Activated effector memory CD4-positive, alpha-beta T cell treated with Interleukin-2 at 50 U/mL for 16 hours (primary cell): Measurements from ENCODE around the gene KRT13.
"Not testable (repeated sequence)": the region's sequence is repeated elsewhere in the genome, so short reads cannot be mapped to it uniquely, and the experiment has no call there.

ENCODE experiments used
- DNase-seq: peaks from one replicate; pipeline ENCODE4 v3.0.0-alpha.2; 2020

KRT13 gene

GRCh38 chr17:41505007-41505808 is at the start of gene KRT13:
TSS of gene KRT13 (minus strand) at chr17:41505612. CDS start at chr17:41505550, 62 bp downstream.
- no peak for DNase-seq

DNA sequence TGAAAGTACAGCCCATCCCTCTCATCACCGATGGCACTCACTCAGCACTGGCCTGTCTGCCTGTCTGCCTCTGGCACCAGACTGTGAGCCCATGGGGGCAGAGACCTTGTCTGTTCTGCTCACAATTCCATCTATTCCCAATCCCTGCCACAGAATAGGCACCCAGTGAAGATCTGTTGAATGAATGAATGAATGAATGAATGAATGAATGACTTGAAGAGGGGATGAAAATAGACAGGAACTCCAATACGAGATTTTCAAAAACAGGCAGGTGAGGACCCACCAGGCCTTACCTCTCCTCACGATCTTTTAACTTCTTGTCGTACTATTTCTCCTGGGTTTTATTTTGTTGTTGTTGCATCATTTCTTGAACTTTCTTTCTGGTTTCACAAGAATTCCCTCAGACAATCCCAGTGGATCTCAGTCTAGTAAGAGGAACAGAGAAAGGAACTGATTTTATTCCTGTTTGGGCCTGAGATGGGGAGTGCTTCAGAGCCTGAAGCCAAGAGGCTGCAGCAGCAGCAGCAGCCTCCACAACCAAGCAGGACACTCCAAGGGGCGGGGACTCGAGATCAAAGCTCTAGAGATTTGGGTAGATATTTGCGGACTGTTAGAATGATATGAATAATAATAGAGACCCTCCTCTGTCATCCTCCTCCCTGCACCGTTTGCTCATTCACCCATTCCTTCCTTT is 48.7 kb upstream of the KRT13 start:
- DNase-seq = no peak

GRCh38 chr17:41553176-41553575 is 47.8 kb upstream of the KRT13 start:
- DNase-seq = no peak

DNA sequence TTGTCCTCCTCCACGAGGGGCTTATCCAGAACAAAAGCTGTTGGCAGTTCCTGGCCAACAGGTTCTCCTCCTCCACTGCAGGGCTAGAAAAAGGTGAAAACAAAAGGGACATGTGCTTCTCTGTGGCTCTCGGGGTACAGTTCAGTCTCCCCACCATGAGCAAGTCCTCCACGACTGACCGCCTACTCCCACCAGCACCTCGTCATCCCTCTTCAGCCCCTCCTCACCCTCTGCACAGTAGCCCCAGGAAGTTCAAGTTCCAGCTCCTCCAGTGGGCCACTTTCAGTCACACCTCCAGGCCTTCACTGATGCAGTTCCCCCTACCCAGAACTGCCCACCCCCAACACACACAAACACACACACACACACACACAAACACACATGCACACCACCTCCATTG is 47.0 kb upstream of the KRT13 start:
- DNase-seq = no peak

DNA sequence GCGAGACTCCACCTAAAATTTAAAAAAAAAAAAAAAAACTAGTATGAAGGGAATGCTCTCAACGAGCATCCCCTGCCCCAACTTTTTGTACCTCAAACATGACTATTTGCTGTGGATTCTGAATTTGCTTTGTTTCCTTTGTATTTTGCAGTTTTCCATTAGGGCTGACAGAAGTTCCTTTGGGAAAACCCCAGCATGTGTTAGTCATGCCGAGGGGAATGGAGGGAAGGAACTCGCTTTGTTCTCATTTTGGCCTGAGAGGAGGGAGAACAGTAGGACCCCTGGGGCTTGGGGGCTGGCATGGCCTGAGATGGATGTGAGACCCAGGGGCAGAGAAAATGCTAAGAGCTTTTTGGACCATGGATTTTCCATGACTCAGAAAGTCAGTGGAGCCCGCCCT is 46.0 kb upstream of the KRT13 start:
- no peak for DNase-seq

- DNase-seq = no peak
Observed at GRCh38 chr17:41549596-41550039, 44.2 kb upstream of the KRT13 start.

- peak; percentile 77 for DNase-seq
Observed at GRCh38 chr17:41548844-41549595, 43.6 kb upstream of the KRT13 start.

DNA sequence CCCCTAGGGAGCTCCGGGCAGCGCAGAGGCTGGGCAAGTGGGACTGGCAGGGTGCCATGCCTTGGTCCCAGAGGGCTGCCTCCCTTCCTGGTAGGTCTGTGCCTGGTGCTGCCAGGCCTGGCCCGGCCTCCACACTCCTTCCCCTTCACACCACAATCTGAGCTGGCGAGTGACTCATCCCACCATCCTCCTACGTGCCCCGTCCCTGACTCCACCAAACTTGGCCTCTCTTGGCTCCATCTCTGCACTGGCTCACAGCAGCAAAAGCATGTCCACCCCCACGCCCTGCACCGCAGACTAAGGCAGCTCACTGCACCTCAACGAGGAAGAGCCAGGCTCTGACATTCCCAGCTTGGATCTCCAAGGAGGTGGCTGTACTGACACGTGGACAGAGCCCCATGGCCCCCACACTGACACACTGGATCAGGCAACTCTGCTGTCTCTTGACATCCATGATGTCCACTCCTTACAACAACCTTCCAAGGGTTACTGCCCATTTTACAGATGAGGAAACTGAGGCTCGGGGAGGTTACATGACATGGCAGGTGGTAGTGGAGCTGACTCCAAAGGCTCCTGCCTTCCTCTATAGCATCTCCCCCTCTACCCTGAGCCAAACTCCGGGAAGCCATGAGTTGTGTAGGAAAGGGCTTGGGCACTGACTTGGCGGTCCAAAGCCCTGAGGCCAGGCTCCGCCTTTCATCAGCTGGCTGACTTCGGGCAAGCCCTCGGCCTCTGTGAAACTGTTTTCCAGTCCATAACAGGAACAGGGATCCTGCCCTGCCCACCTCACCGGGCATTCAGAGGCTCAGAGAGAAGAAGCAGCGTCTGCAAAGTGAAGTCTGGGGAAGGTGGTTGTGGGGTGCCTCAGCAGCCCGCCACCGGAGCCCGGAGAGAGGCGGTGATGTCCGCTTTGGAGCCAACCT is 42.8 kb upstream of the KRT13 start:
- DNase-seq = peak; percentile 6

DNA sequence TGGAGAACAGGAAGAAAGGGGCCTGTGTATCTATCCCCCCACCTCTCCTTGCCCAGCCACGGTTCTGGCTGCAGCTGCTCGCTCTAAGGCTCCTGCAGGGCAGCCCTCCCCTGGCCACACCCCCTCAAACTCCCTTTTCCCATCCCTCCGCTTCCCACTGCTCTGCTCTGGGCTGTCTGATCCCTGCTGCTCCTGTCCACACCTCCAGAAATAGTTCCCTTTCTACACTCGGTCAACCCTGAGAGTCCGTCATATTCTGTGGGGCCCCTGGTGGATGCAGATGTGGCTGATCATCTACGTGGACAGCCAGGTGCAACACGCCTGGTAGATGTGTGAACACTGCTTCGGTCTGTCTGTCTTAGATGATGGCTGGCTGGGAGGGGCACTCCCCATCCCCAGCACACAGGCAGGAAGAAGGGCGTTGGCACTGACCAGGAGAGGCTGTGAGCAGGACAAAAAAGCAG is 42.0 kb upstream of the KRT13 start:
- no peak for DNase-seq

DNA sequence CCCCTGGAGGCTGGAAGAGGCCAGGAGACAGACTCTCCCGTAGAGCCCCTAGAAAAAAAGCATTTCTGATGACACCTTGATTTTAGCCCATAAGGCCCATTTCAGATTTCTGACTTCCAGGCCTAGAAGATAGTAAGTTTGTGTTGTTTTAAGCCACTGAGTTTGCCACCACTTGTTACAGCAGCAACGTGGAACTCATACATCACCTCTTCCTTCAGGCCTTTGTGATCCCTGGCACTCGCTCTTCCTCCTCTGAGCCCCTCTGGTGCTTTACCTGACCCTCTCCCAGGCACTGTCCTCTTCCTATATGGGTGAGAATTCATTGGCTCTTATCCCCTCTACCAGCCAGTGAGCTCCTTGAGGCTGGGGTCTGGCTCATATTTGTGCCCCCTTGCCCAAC is 41.4 kb upstream of the KRT13 start:
- DNase-seq = no peak

DNA sequence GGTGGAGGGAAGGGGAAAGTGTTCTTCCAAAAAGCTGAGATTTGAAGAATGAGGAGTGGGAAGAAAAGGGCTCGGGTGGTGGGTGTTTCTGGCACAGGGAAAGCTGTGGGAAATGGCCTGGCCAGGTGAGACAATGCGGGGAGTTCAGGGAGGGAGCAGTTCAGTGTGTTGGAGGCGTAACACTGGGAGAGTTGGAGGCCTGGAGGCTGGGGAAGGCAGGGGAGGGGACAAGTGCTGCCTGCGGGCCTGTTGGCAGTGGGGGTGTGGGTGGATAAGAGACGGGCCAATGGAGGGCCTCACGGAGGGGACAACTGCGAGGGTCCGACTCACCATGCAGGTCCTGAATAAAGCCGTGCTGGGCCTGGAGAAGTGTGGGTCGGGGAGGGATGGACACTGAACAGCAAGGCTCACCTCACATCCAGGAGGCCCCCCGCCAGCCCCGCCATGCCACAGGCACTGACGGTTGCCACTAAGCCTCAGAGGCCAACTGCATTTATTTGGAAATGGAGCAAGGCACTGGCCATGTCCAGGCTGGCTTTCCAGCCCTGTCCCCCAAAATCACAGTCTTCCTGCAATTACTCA is 40.5 kb upstream of the KRT13 start:
- no peak for DNase-seq

DNA sequence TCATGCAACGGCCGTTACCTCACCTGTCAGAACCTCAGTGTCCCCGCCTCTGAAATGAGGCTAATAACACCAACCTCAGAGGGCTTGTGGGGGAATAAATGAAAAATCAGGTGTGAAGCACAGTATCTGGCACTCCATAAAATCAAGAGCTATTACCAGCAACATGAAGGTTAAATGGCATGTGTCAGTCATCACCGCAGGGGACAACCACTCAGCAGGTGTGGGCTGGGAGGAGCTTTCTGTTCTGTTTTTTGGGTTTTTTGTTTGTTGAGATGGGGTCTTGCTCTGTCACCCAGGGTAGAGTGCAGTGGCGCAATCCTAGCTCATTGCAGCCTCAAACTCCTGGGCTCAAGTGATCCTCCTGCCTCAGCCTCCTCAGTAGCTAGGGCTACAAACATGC is 39.5 kb upstream of the KRT13 start:
- DNase-seq = no peak

DNA sequence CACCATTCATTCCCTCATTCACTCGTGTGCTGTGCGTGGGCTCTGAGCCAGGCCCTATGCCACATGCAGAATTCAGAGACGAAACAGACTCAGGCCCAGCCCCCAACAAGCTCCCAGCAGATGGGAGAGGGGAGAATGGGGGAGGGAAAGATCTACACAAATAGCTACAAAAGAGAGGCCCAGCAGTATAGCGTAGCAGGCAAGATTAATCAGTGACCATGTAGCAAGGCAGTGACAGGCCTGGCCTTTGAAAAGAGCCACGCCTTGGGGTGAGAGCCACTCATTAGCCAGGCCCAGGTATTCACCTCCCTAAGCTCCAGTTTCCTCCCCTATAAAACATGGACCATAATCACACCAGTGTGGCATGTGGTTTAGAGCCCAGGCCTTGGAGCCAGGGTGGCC is 39.1 kb upstream of the KRT13 start:
- no peak for DNase-seq

- DNase-seq = not testable (repeated sequence)
Observed at GRCh38 chr17:41542786-41543185, 37.4 kb upstream of the KRT13 start.

DNA sequence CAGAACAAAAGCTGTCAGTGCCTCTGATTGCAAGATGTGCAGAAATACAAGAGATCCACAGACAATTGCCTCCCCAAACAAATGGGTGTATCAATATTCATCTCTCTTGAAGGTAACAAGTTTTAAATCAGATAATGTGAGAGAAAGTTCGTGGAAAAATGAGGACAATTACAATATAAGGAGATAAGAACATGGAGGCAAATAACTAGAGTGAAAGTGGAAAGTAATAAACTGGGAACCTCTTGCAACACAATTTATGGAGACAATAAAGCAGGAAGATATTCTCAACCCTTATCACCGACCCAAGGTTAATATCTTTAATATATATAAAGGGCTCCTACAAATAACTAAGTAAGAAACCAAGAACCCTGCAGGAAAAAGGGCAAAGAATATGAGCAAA is 36.9 kb upstream of the KRT13 start:
- DNase-seq = no peak

GRCh38 chr17:41540921-41541625 is 35.7 kb upstream of the KRT13 start:
- no peak for DNase-seq

DNA sequence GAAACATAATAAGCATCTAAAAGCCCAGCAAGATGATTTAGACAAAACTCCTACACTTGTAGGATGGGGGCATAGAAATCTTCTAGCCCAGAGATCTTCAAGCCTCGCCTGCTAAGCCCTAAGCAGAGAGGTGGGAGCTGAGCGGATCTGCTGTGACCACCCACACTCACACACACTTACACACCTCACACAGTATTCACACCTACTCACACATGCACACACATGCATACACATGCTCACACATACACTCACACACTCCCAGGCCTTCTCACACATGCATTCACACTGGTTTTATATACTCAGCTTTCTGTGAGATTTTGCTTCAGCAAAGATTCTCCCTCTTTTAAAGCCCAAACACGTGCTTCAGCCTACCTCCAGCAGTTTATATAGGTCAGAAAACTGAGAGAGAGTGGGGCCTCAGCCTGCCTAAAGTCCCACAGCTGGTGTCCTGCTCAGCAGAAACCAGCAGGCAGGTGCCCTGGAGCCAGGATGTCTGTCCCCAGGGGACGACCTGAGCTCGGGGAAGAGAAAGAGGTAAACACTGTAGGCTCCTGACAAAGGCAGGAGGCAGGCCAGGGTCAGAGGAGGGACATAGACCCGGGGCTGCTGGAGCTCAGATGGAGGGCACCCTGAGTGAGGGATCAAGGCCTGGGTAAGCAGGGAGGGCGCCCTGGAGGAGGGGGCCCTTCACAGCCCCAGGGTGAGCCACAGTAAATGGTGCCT is 34.7 kb upstream of the KRT13 start:
- no peak for DNase-seq

GRCh38 chr17:41539071-41539492 is 33.7 kb upstream of the KRT13 start:
- no peak for DNase-seq

DNA sequence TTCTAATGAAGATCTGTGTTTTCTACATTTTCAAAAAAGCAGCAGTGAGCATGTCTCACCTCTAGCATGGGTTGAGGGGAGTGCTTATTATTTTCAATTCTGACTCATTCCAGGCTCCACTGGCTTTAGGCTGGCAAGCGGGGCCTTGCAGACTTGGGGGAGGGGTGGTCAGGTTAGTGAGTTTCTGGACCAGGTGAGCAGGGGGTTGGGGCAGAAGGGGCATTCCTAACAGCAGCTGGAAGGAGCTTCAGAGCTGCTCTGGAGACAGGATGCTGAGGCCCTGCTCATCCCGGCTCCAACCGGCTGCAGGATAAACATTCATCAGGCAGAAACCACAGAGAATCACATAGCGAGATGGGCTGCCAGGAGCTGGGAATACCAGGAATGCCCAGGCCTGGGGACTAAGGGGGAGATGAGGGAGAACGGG is 33.2 kb upstream of the KRT13 start:
- no peak for DNase-seq

DNA sequence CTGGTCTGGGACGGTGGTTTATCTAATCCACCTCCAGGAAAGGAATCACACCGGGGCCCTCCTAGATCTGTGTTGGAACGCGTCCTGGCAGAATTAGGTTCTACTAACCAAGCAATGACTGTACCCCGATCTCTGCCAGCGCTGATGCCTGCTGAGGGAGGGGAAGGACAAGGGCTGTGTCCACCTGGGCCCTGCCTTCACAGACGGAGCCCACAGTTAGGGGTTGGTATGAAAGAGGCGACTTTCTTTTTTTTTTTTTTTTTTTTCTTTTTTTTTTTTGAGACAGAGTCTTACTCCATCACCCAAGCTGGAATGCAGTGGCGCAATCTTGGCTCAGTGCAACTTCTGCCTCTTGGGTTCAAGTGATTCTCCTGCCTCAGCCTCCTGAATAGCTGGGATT is 32.6 kb upstream of the KRT13 start:
- DNase-seq = no peak

GRCh38 chr17:41537614-41537954 is 32.2 kb upstream of the KRT13 start:
- no peak for DNase-seq
